Astrocyte (in vitro differentiated cells and primary cell): Measurements from ENCODE around the gene ARIH2. TPM values are rescaled to one million over a fixed set of nuclear protein-coding genes. Genes with fewer than 3 reads are reported as not detected.

Experiments
- DNase-seq: peaks from one replicate; pipeline ENCODE4 v3.0.0-alpha.2; 2010; ENCODE audit warnings: low read depth
- FAIRE-seq: peaks from 2 replicates; lab custom pipeline; 2011; peaks lifted over from hg19 to GRCh38; lab: Jason Lieb, UNC
- H2AFZ ChIP-seq: 2 replicates; pipeline ENCODE4 v1.6.0; 2012; ENCODE audit warnings: low read depth, low read length, inconsistent platforms
- H3K27ac ChIP-seq: 2 replicates; pipeline ENCODE4 v1.5.1; 2011; ENCODE audit warnings: low read depth, low read length, inconsistent platforms
- H3K27me3 ChIP-seq: 2 replicates; pipeline ENCODE4 v1.6.0; 2011; ENCODE audit warnings: low read length, inconsistent platforms; ENCODE audit not compliant: insufficient read depth
- H3K36me3 ChIP-seq: 2 replicates; pipeline ENCODE4 v1.5.1; 2011; ENCODE audit warnings: low read length, inconsistent platforms; ENCODE audit not compliant: insufficient read depth
- H3K4me1 ChIP-seq: 2 replicates; pipeline ENCODE4 v1.5.1; 2011; ENCODE audit warnings: low read length, inconsistent platforms; ENCODE audit not compliant: insufficient read depth
- H3K4me2 ChIP-seq: 2 replicates; pipeline ENCODE4 v1.6.0; 2012; ENCODE audit warnings: low read length, inconsistent platforms
- H3K4me3 ChIP-seq: 2 replicates; pipeline ENCODE4 v1.5.1; 2011; ENCODE audit warnings: low read depth, mild to moderate bottlenecking, low read length, inconsistent platforms; ENCODE audit not compliant: insufficient read depth
- H3K79me2 ChIP-seq: 2 replicates; pipeline ENCODE4 v1.6.0; 2012; ENCODE audit warnings: mild to moderate bottlenecking, low read length, inconsistent platforms; ENCODE audit not compliant: insufficient read depth
- H3K9ac ChIP-seq: 2 replicates; pipeline ENCODE4 v1.6.0; 2012; ENCODE audit warnings: mild to moderate bottlenecking, low read length, inconsistent platforms
- H3K9me3 ChIP-seq: 2 replicates; pipeline ENCODE4 v1.5.1; 2012; ENCODE audit warnings: low read depth, mild to moderate bottlenecking, low read length, inconsistent platforms; ENCODE audit not compliant: insufficient read depth
- H4K20me1 ChIP-seq: 2 replicates; pipeline ENCODE4 v1.6.0; 2012; ENCODE audit warnings: low read length, inconsistent platforms; ENCODE audit not compliant: insufficient read depth
- H3K27ac Mint-ChIP-seq: one replicate; pipeline ENCODE4 v1.8.0; 2021; ENCODE audit warnings: mild to moderate bottlenecking, mixed read lengths; ENCODE audit not compliant: unreplicated experiment
- H3K27me3 Mint-ChIP-seq: one replicate; pipeline ENCODE4 v1.8.0; 2021; ENCODE audit warnings: low read depth, mixed read lengths; ENCODE audit not compliant: unreplicated experiment
- H3K36me3 Mint-ChIP-seq: one replicate; pipeline ENCODE4 v1.8.0; 2021; ENCODE audit warnings: low read depth, mixed read lengths; ENCODE audit not compliant: unreplicated experiment
- H3K4me1 Mint-ChIP-seq: one replicate; pipeline ENCODE4 v1.8.0; 2021; ENCODE audit warnings: low read depth, mixed read lengths; ENCODE audit not compliant: unreplicated experiment
- H3K4me3 Mint-ChIP-seq: one replicate; pipeline ENCODE4 v1.8.0; 2021; ENCODE audit warnings: mild to moderate bottlenecking, moderate library complexity, mixed read lengths; ENCODE audit not compliant: unreplicated experiment
- H3K9me3 Mint-ChIP-seq: one replicate; pipeline ENCODE4 v1.8.0; 2021; ENCODE audit warnings: mild to moderate bottlenecking, mixed read lengths; ENCODE audit not compliant: unreplicated experiment
- CTCF ChIP-seq: IDR thresholded peaks from 2 replicates; pipeline ENCODE4 v1.5.1; 2011; ENCODE audit warnings: low read depth, mild to moderate bottlenecking, inconsistent platforms, low read length, moderate library complexity; ENCODE audit not compliant: insufficient read depth
- EZH2 ChIP-seq: IDR thresholded peaks from 2 replicates; pipeline ENCODE4 v1.6.1; 2012; ENCODE audit warnings: mild to moderate bottlenecking, low read length, inconsistent platforms; ENCODE audit not compliant: insufficient read depth
- total RNA-seq: library from RNA; stranded (reverse); gene quantifications from 2 replicates; pipeline ENCODE4 v1.2.1, GENCODE V29; 2021

Gene ARIH2
- total RNA-seq, 1 donor from 2014 or later = 94.6 TPM

DNA sequence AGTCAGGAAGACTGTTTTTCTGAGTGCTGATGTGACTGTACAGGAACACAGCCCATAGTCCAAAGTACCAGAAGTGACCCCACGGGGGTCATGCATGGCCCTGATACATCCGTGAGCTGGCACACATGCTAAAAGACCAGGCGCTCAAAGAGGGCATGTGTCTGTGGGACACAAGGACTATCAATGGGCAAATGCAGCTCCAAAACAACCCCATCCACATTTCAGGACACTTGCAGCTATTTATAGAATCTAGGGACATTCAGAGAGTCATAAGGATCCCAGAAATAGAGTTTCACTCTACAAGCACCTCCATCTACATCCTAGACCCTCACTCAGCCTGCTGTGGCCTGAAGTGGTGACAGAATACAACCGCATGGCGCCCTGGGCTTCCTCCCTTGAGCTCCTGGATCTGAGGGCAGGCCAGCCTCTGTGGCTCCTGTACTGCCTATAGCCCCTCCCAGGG is 37.0 kb upstream of the ARIH2 start:
- Mint-ChIP-seq H3K9me3 (no peaks in the 10 kb centered on the region), H3K36me3 (peaks cover 16% of the 10 kb centered on the region), H3K4me3 (no peak overlapping the region), H3K4me1 (peaks cover 3% of the 10 kb centered on the region), H3K27me3 (no peaks in the 10 kb centered on the region), H3K27ac (no peak overlapping the region)
- Histone ChIP-seq H3K27me3 (no peaks in the 10 kb centered on the region), H3K4me1 (no peaks in the 10 kb centered on the region), H2AFZ (no peak overlapping the region), H3K9ac (no peak overlapping the region), H3K79me2 (no peaks in the 10 kb centered on the region), H3K36me3 (no peaks in the 10 kb centered on the region), H4K20me1 (no peaks in the 10 kb centered on the region), H3K4me2 (no peak overlapping the region), H3K4me3 (no peak overlapping the region), H3K9me3 (no peaks in the 10 kb centered on the region), H3K27ac (no peak overlapping the region)
- no peak for FAIRE-seq
- TF ChIP-seq CTCF = no peak
- TF ChIP-seq EZH2 = no peak
- DNase-seq = no peak

GRCh38 chr3:48885753-48886152 is 32.9 kb upstream of the ARIH2 start:
- no peak for FAIRE-seq
- DNase-seq = no peak
- H3K27ac Mint-ChIP-seq = no peak overlapping the region

More at GRCh38 chr3:48885753-48886152, 32.9 kb upstream of the ARIH2 start:
- no peak overlapping the region for H3K4me2 ChIP-seq
- no peaks in the 10 kb centered on the region for H3K27me3 ChIP-seq
- H3K4me3 ChIP-seq = no peak overlapping the region
- no peaks in the 10 kb centered on the region for H4K20me1 ChIP-seq
- Mint-ChIP-seq H3K27me3 (no peaks in the 10 kb centered on the region), H3K9me3 (no peaks in the 10 kb centered on the region), H3K36me3 (peaks cover 20% of the 10 kb centered on the region), H3K4me3 (no peak overlapping the region), H3K4me1 (no peaks in the 10 kb centered on the region)
- H3K9ac ChIP-seq = no peak overlapping the region
- no peaks in the 10 kb centered on the region for H3K36me3 ChIP-seq
- no peaks in the 10 kb centered on the region for H3K79me2 ChIP-seq
- no peak overlapping the region for H3K27ac ChIP-seq
- H3K9me3 ChIP-seq = no peaks in the 10 kb centered on the region
- H3K4me1 ChIP-seq = no peaks in the 10 kb centered on the region
- no peak overlapping the region for H2AFZ ChIP-seq
- no peak for TF ChIP-seq EZH2
- no peak for TF ChIP-seq CTCF
